ENCODE measurements around the gene SLC25A52.
"Not testable (repeated sequence)": the region's sequence is repeated elsewhere in the genome, so short reads cannot be mapped to it uniquely, and the experiment has no call there.

- TF ChIP-seq CTCF (IDR thresholded peaks at IDR 0.05; ENCODE audit: low read depth, low read length); EZH2phosphoT487 (IDR thresholded peaks at IDR 0.05; ENCODE audit: low read depth): not testable (repeated sequence)
Observed at GRCh38 chr18:31809049-31809448, 48.4 kb upstream of the SLC25A52 start.

All from OCI-LY3 (cell line).